ENCODE measurements around the gene PSAPL1. TPM values are rescaled to one million over a fixed set of nuclear protein-coding genes. Genes with fewer than 3 reads are reported as not detected.

PSAPL1 gene
- total RNA-seq, 6 experiments from 2014 or later, result not detected

GRCh38 chr4:7463566-7464258, 29.0 kb upstream of the PSAPL1 start:
- WGBS (ENCODE audit: insufficient coverage, low coverage, low lambda C conversion rate, missing lambda C conversion rate), result 36% methylated on average over 6 of the region's 20 CpGs
- DNase-seq, result no peak
- no peak for TF ChIP-seq CTCF (IDR thresholded peaks at IDR 0.05)
- TF ChIP-seq POLR2A (IDR thresholded peaks at IDR 0.05), result no peak
- H3K9me3 ChIP-seq, result no peaks in the 10 kb centered on the region
- peaks cover 0 to 23% (median 8%) of the 10 kb centered on the region in 4 donors for H3K4me1 ChIP-seq
- intact Hi-C loops (cut with DNase I), result loop anchor here in 1 of 2 donors (5.0 to 10.0 kb wide), 2 partner anchors 126 to 251 kb away; no protein-coding TSS in a partner anchor
- peak overlapping the region in 1 of 3 donors; percentile 44 for H3K27ac ChIP-seq
- no peaks in the 10 kb centered on the region for H3K36me3 ChIP-seq
- H3K27me3 ChIP-seq, result no peaks in the 10 kb centered on the region
- no peak overlapping the region for H3K4me3 ChIP-seq
- ATAC-seq, result peak; percentile 14 to 69 (median 46)

- H3K9me3 ChIP-seq, result no peaks in the 10 kb centered on the region
- H3K4me1 ChIP-seq, result peaks cover 0 to 23% (median 8%) of the 10 kb centered on the region in 4 donors
- no peak overlapping the region for H3K4me3 ChIP-seq
- intact Hi-C loops (cut with DNase I), result loop anchor here in 1 of 2 donors (5.0 to 10.0 kb wide), 2 partner anchors 125 to 252 kb away; no protein-coding TSS in a partner anchor
- peak overlapping the region in 1 of 3 donors; percentile 34 for H3K27ac ChIP-seq
- DNase-seq, result peak in 2 of 3 donors; percentile 55 to 69
- TF ChIP-seq CTCF (IDR thresholded peaks at IDR 0.05), result peak; percentile 60 to 73 (median 66)
- TF ChIP-seq POLR2A (IDR thresholded peaks at IDR 0.05), result no peak
- peak; percentile 80 to 86 (median 81) for ATAC-seq
- WGBS (ENCODE audit: insufficient coverage, low coverage, low lambda C conversion rate, missing lambda C conversion rate), result 19% methylated on average over 8 of the region's 11 CpGs
- H3K27me3 ChIP-seq, result no peaks in the 10 kb centered on the region
- H3K36me3 ChIP-seq, result no peaks in the 10 kb centered on the region
Observed at GRCh38 chr4:7462509-7462971, 27.8 kb upstream of the PSAPL1 start.

GRCh38 chr4:7461230-7461629, 26.5 kb upstream of the PSAPL1 start:
- no peak for DNase-seq
- no peak for ATAC-seq
- H3K9me3 ChIP-seq, result no peaks in the 10 kb centered on the region
- H3K36me3 ChIP-seq, result no peaks in the 10 kb centered on the region
- H3K27ac ChIP-seq, result no peak overlapping the region
- TF ChIP-seq POLR2A (IDR thresholded peaks at IDR 0.05), result no peak
- intact Hi-C loops (cut with DNase I), result loop anchor here in 1 of 2 donors (5.0 to 10.0 kb wide), 2 partner anchors 124 to 254 kb away; no protein-coding TSS in a partner anchor
- no peak overlapping the region for H3K4me3 ChIP-seq
- 60% methylated on average over 9 of the region's 17 CpGs for WGBS (ENCODE audit: insufficient coverage, low coverage, low lambda C conversion rate, missing lambda C conversion rate)
- H3K4me1 ChIP-seq, result peaks cover 0 to 23% (median 8%) of the 10 kb centered on the region in 4 donors
- H3K27me3 ChIP-seq, result no peaks in the 10 kb centered on the region

GRCh38 chr4:7460566-7460965, 25.8 kb upstream of the PSAPL1 start:
- no peak overlapping the region for H3K4me3 ChIP-seq
- DNase-seq (peak in 2 of 3 donors; percentile 53 to 74), ATAC-seq (peak; percentile 36 to 67 (median 40))
- H3K27me3 ChIP-seq, result no peaks in the 10 kb centered on the region
- no peaks in the 10 kb centered on the region for H3K9me3 ChIP-seq
- intact Hi-C loops (cut with DNase I), result loop anchor here in 1 of 2 donors (5.0 to 10.0 kb wide), 2 partner anchors 123 to 254 kb away; no protein-coding TSS in a partner anchor
- 17% methylated on average over 1 of the region's 17 CpGs for WGBS (ENCODE audit: insufficient coverage, low coverage, low lambda C conversion rate, missing lambda C conversion rate)
- no peak overlapping the region for H3K27ac ChIP-seq
- TF ChIP-seq CTCF (IDR thresholded peaks at IDR 0.05) (no peak), POLR2A (IDR thresholded peaks at IDR 0.05) (no peak)
- peaks cover 0 to 23% (median 8%) of the 10 kb centered on the region in 4 donors for H3K4me1 ChIP-seq
- no peaks in the 10 kb centered on the region for H3K36me3 ChIP-seq

- H3K27ac ChIP-seq, result no peak overlapping the region
- ATAC-seq (no peak), DNase-seq (no peak)
- peaks cover 0 to 23% (median 8%) of the 10 kb centered on the region in 4 donors for H3K4me1 ChIP-seq
- H3K9me3 ChIP-seq, result no peaks in the 10 kb centered on the region
- H3K36me3 ChIP-seq, result no peaks in the 10 kb centered on the region
- TF ChIP-seq POLR2A (IDR thresholded peaks at IDR 0.05) (no peak), CTCF (IDR thresholded peaks at IDR 0.05) (no peak)
- WGBS (ENCODE audit: insufficient coverage, low coverage, low lambda C conversion rate, missing lambda C conversion rate), result 83% methylated on average over 1 of the region's 8 CpGs
- intact Hi-C loops (cut with DNase I), result no loop called here
- H3K27me3 ChIP-seq, result no peaks in the 10 kb centered on the region
- no peak overlapping the region for H3K4me3 ChIP-seq
Observed at GRCh38 chr4:7459471-7459870, 24.7 kb upstream of the PSAPL1 start.
